ENCODE measurements around the gene MED7. TPM values are rescaled to one million over a fixed set of nuclear protein-coding genes. Genes with fewer than 3 reads are reported as not detected.

The MED7 gene
- total and polyA plus RNA-seq, 10 of the 15 experiments (the other 5 are each of a cell fraction or from before 2014, with no cell fraction given), result 9.3 to 47.7 (median 22.7) TPM

GRCh38 chr5:157164521-157164920 lies 21.9 kb upstream of the MED7 start:
- peaks cover 6% of the 10 kb centered on the region for H3K4me1 ChIP-seq (ENCODE audit: control insufficient read depth, insufficient read depth, low read length)
- in situ Hi-C loops (cut with MboI), result no loop called here
- ATAC-seq (no peak), FAIRE-seq (no peak), DNase-seq (ENCODE audit: low read depth, low spot score) (no peak)
- H3K9me3 ChIP-seq (replicated peaks; ENCODE audit: control insufficient read depth, insufficient read depth, low read length), result no peaks in the 10 kb centered on the region; the same call in 2 of the 3 replicates
- no peaks in the 10 kb centered on the region for H3K36me3 ChIP-seq (ENCODE audit: control insufficient read depth in 2 of 2, insufficient read depth in 2 of 2, low read length in 1 of 2)
- no peak overlapping the region for H2AFZ ChIP-seq (ENCODE audit: control insufficient read depth, low read depth, low read length)
- no peaks in the 10 kb centered on the region for H4K20me1 ChIP-seq (ENCODE audit: control insufficient read depth, insufficient read depth)
- WGBS (ENCODE audit: insufficient coverage, insufficient replicate concordance, low lambda C conversion rate, missing lambda C conversion rate), result under 1% methylated on average over 5 of the region's 5 CpGs
- TF ChIP-seq NR2C2 (IDR thresholded peaks at IDR 0.05; ENCODE audit: borderline replicate concordance, control insufficient read depth, insufficient read length, low read depth), result no peak
- TF ChIP-seq POLR2AphosphoS2 (IDR thresholded peaks at IDR 0.05; ENCODE audit: low read depth, low read length), result no peak
- TF ChIP-seq CREB1 (IDR thresholded peaks at IDR 0.05; ENCODE audit: low read depth), result no peak
- TF ChIP-seq CBX5 (IDR thresholded peaks at IDR 0.05; ENCODE audit: low read depth), result no peak
- TF ChIP-seq MAX (IDR thresholded peaks at IDR 0.05; ENCODE audit: low read depth, low read length), result no peak
- TF ChIP-seq JUNB (IDR thresholded peaks at IDR 0.05), result no peak
- no peak for TF ChIP-seq MXI1 (IDR thresholded peaks at IDR 0.05; ENCODE audit: low read depth, low read length)
- TF ChIP-seq ASH2L (IDR thresholded peaks at IDR 0.05; ENCODE audit: borderline replicate concordance, low read depth), result no peak
- no peak for TF ChIP-seq PAX8 (IDR thresholded peaks at IDR 0.05)
- no peak for TF ChIP-seq SIN3A (IDR thresholded peaks at IDR 0.05; ENCODE audit: low read depth, low read length)
- TF ChIP-seq RBBP5 (conservative IDR thresholded peaks at IDR 0.05), result no peak
- TF ChIP-seq PKNOX1 (IDR thresholded peaks at IDR 0.05), result peak; percentile 57; the same call in 1 of the 2 replicates
- TF ChIP-seq BHLHE40 (IDR thresholded peaks at IDR 0.05; ENCODE audit: borderline replicate concordance in 1 of 2, low read depth in 2 of 2, low read length in 1 of 2), result peak; percentile 15 to 62; a peak in 3 of 4 replicates
- no peak for TF ChIP-seq ZNF217 (IDR thresholded peaks at IDR 0.05)
- no peak for TF ChIP-seq ESRRA (IDR thresholded peaks at IDR 0.05; ENCODE audit: low read length)
- no peaks in the 10 kb centered on the region; a peak in 1 of 4 replicates for H3K27me3 ChIP-seq (replicated peaks in 1 of 2; ENCODE audit: control insufficient read depth in 2 of 2, insufficient read depth in 2 of 2, low read length in 1 of 2)
- no peak overlapping the region for H3K4me3 ChIP-seq
- ChIA-PET RAD21 (ENCODE audit: unreplicated experiment) (no interaction called here), SMC1A (ENCODE audit: uncharacterized antibody, unreplicated experiment) (interaction anchor here (1.1 to 6.4 kb wide), 3 partner anchors 16 to 88 kb away, joined by 3 to 47 read pairs (median 3); no protein-coding TSS in a partner anchor), CTCF (interaction anchor here (0.7 to 3.5 kb wide), 2 partner anchors 16 to 53 kb away, joined by 3 to 27 read pairs; no protein-coding TSS in a partner anchor), POLR2A (interaction anchor here (0.9 kb wide), 1 partner anchor 25 kb away, joined by 3 read pairs; no protein-coding TSS in a partner anchor)
- no peak overlapping the region for H3K27ac ChIP-seq (ENCODE audit: control insufficient read depth, insufficient read depth)
- no TSS peak for BruUV-seq (replicated peaks)
- H3K9ac ChIP-seq (ENCODE audit: control insufficient read depth, insufficient read depth, low read length), result no peak overlapping the region
- no peak overlapping the region for H3K4me2 ChIP-seq (ENCODE audit: control insufficient read depth, insufficient read depth)
- intact Hi-C loops (cut with micrococcal nuclease; ENCODE audit: unreplicated experiment), result no loop called here
- no peaks in the 10 kb centered on the region for H3K79me2 ChIP-seq (ENCODE audit: control insufficient read depth, insufficient read depth, low read length)

All from GM12878 (cell line).